ENCODE measurements around the gene DRAXIN.

GRCh38 chr1:11703357-11704193, 12.1 kb downstream of the DRAXIN start:
- TF ChIP-seq NFIC (IDR thresholded peaks at IDR 0.05; ENCODE audit: borderline replicate concordance): no peak
- TF ChIP-seq CTCF (IDR thresholded peaks at IDR 0.05): no peak
- TF ChIP-seq, protein P1, sequence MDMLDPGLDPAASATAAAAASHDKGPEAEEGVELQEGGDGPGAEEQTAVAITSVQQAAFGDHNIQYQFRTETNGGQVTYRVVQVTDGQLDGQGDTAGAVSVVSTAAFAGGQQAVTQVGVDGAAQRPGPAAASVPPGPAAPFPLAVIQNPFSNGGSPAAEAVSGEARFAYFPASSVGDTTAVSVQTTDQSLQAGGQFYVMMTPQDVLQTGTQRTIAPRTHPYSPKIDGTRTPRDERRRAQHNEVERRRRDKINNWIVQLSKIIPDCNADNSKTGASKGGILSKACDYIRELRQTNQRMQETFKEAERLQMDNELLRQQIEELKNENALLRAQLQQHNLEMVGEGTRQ (IDR thresholded peaks at IDR 0.05; ENCODE audit: borderline replicate concordance, low read depth, low read length): no peak

Measured in SK-N-SH (cell line).